Endothelial cell of umbilical vein (primary cell): ENCODE results near the gene LCN15.

Experiments
- EZH2 ChIP-seq: IDR thresholded peaks from 2 replicates; pipeline ENCODE4 v1.6.1; 2012; ENCODE audit warnings: borderline replicate concordance, low read depth, mild to moderate bottlenecking, moderate library complexity, low read length, inconsistent platforms; ENCODE audit not compliant: severe bottlenecking
- FOS ChIP-seq: IDR thresholded peaks from 2 replicates; pipeline ENCODE4 v1.6.1; 2011; ENCODE audit warnings: mild to moderate bottlenecking, low read length, moderate library complexity, borderline replicate concordance; ENCODE audit not compliant: insufficient read depth
- POLR2A ChIP-seq: IDR thresholded peaks from 2 replicates; pipeline ENCODE4 v1.6.1; 2012; ENCODE audit warnings: low read depth, mild to moderate bottlenecking, control low read depth, low read length
- POLR2AphosphoS5 ChIP-seq: IDR thresholded peaks from 2 replicates; pipeline ENCODE4 v1.6.1; 2012; ENCODE audit warnings: low read depth, mild to moderate bottlenecking, control low read depth, low read length, moderate library complexity; ENCODE audit not compliant: insufficient read depth
- TF ChIP-seq, protein P1 (sequence below), 2 donors: IDR thresholded peaks; 1 replicate in 1 of 2; 2 replicates in 1 of 2; pipeline ENCODE4 v1.5.1; 2011; ENCODE audit warnings: low read length in 2 of 2, mild to moderate bottlenecking in 2 of 2, moderate library complexity in 2 of 2, control low read depth in 1 of 2, inconsistent platforms in 1 of 2, low read depth in 1 of 2; ENCODE audit not compliant: insufficient read depth in 1 of 2; ENCODE audit errors: extremely low read depth in 1 of 2

DNA sequence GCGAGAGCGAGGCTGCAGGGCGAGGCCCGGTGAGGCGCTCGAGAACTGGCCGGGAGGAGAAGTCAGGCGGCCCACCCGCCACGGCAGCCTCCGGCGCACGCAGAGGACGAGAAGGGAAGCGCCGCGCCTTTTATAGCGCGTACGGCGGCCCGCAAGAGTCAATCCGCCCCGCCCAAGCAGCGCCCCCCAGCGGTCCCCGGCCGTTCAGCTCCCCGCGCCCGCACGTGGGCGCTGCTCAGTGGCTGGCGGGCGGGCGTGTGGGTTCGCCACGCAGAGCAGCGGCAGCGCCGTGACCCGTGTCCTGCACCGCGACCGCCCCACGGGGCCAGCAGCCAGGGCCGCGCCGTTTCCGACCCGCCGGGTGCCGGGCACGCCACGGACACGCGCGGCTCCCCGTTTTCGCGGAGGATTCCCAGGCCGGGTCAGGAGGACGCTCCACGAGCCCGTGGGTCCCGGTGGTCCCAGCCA, 36.2 kb downstream of the LCN15 start:
- TF ChIP-seq POLR2A = peak; percentile 100
- TF ChIP-seq, protein P1, sequence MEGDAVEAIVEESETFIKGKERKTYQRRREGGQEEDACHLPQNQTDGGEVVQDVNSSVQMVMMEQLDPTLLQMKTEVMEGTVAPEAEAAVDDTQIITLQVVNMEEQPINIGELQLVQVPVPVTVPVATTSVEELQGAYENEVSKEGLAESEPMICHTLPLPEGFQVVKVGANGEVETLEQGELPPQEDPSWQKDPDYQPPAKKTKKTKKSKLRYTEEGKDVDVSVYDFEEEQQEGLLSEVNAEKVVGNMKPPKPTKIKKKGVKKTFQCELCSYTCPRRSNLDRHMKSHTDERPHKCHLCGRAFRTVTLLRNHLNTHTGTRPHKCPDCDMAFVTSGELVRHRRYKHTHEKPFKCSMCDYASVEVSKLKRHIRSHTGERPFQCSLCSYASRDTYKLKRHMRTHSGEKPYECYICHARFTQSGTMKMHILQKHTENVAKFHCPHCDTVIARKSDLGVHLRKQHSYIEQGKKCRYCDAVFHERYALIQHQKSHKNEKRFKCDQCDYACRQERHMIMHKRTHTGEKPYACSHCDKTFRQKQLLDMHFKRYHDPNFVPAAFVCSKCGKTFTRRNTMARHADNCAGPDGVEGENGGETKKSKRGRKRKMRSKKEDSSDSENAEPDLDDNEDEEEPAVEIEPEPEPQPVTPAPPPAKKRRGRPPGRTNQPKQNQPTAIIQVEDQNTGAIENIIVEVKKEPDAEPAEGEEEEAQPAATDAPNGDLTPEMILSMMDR (IDR thresholded peaks at IDR 0.05; ENCODE audit: extremely low read depth in 1 of 2, insufficient read depth in 1 of 2, low read depth in 1 of 2, low read length in 2 of 2) = peak; percentile 96
- peak; percentile 100 for TF ChIP-seq POLR2AphosphoS5
- TF ChIP-seq EZH2 = no peak
- no peak for TF ChIP-seq FOS
